HCT116 (cell line): ENCODE measurements around the gene SIN3B. TPM values are rescaled to one million over a fixed set of nuclear protein-coding genes. Genes with fewer than 3 reads are reported as not detected.

Experiments used
- ATAC-seq: fragments of 200-7000 bp; cut with Tn5 transposase; 2 replicates; pipeline ENCODE4 v1.9.1; 2020; ENCODE audit warnings: mild to moderate bottlenecking, moderate library complexity
- BruUV-seq: library from RNA; stranded (reverse); fragments of 400-500 nt; replicated peaks from 2 replicates; lab custom pipeline; 2021; lab: Mats Ljungman, UMichigan
- CTCF ChIA-PET: fragments of 300-600 bp; sonication (Branson Sonifier 250); formaldehyde crosslinking; loops from one replicate; lab custom pipeline; 2021; ENCODE audit warnings: antibody characterized with exemption; lab: Charles Lee
- POLR2A ChIA-PET: fragments of 300-600, 350-600 bp; sonication (Branson Sonifier 250); formaldehyde crosslinking; loops from one replicate; lab custom pipeline; 2021; ENCODE audit warnings: antibody characterized with exemption; lab: Charles Lee
- RAD21 ChIA-PET, 2 experiments: fragments of 300-600 bp; sonication (Branson Sonifier 250); formaldehyde crosslinking; loops; one replicate each; lab custom pipeline; 2023; ENCODE audit warnings: low total read pairs in 2 of 2; ENCODE audit not compliant: uncharacterized antibody in 2 of 2, unreplicated experiment in 2 of 2, low non-redundant PET in 1 of 2; lab: Charles Lee
- DNase-seq: peaks from one replicate; pipeline ENCODE4 v3.0.0-alpha.2; 2010; ENCODE audit warnings: low read depth, low spot score
- H2AFZ ChIP-seq: fragments of 200-600 bp; shearing (Covaris generic), sonication (generic); 2 replicates; pipeline ENCODE4 v1.6.1; 2017; ENCODE audit warnings: low read depth, mixed run types, mixed read lengths, antibody characterized with exemption, low read length; ENCODE audit not compliant: poor library complexity, severe bottlenecking
- H3K27ac ChIP-seq: 2 replicates; pipeline ENCODE4 v1.5.1; 2012; ENCODE audit warnings: low read depth, low read length
- H3K27me3 ChIP-seq: fragments of 200-600 bp; sonication (generic); 2 replicates; pipeline ENCODE4 v1.6.1; 2016; ENCODE audit warnings: mixed run types, low read length, mixed read lengths; ENCODE audit not compliant: insufficient read depth
- H3K36me3 ChIP-seq, 2 experiments: fragments of 200-500 bp in 1 of 2; fragments of 200-600 bp in 1 of 2; sonication (Bioruptor generic) in 1 of 2; sonication (generic) in 1 of 2; 2 replicates each; pipeline versions ENCODE4 v1.5.1 to v1.6.1; 2014 to 2016; ENCODE audit warnings: low read length in 2 of 2, inconsistent platforms in 1 of 2, mixed read lengths in 1 of 2, mixed run types in 1 of 2; ENCODE audit not compliant: insufficient read depth in 2 of 2, control insufficient read depth in 1 of 2
- H3K4me1 ChIP-seq, 2 experiments: fragments of 200-600 bp in 1 of 2; sonication (generic) in 1 of 2; 2 replicates each; pipeline versions ENCODE4 v1.5.1 to v1.6.1; 2012 to 2017; ENCODE audit warnings: low read length in 2 of 2, inconsistent platforms in 1 of 2, mild to moderate bottlenecking in 1 of 2, mixed read lengths in 1 of 2, mixed run types in 1 of 2, moderate library complexity in 1 of 2; ENCODE audit not compliant: insufficient read depth in 2 of 2, control insufficient read depth in 1 of 2
- H3K4me2 ChIP-seq: fragments of 200-600 bp; sonication (generic); 2 replicates; pipeline ENCODE4 v1.6.1; 2017; ENCODE audit warnings: mixed run types, low read length, mixed read lengths
- H3K4me3 ChIP-seq, 2 experiments: fragments of 200-600 bp in 1 of 2; sonication (generic) in 1 of 2; replicated peaks in 1 of 2; 2 replicates each; pipeline ENCODE4 v1.5.1; 2011 to 2016; ENCODE audit warnings: low read length in 2 of 2, control low read depth in 1 of 2, low read depth in 1 of 2, mild to moderate bottlenecking in 1 of 2, mixed read lengths in 1 of 2, mixed run types in 1 of 2
- H3K79me2 ChIP-seq: fragments of 200-600 bp; sonication (generic); 2 replicates; pipeline ENCODE4 v1.6.1; 2017; ENCODE audit warnings: mild to moderate bottlenecking, mixed run types, low read length, moderate library complexity, mixed read lengths; ENCODE audit not compliant: insufficient read depth
- H3K9ac ChIP-seq: fragments of 200-600 bp; sonication (generic); 2 replicates; pipeline ENCODE4 v1.6.1; 2016; ENCODE audit warnings: low read length, mixed read lengths
- H3K9me2 ChIP-seq: fragments of 200-600 bp; sonication (generic), shearing (Covaris generic); 2 replicates; pipeline ENCODE4 v1.6.1; 2017; ENCODE audit warnings: mixed run types, mild to moderate bottlenecking, moderate library complexity; ENCODE audit not compliant: insufficient read depth
- H3K9me3 ChIP-seq, 2 experiments: fragments of 200-500 bp in 1 of 2; fragments of 200-600 bp in 1 of 2; sonication (Bioruptor generic) in 1 of 2; sonication (generic) in 1 of 2; 2 replicates each; pipeline ENCODE4 v1.6.1; 2014 to 2017; ENCODE audit warnings: low read length in 2 of 2, mixed read lengths in 2 of 2, inconsistent platforms in 1 of 2, low read depth in 1 of 2, mild to moderate bottlenecking in 1 of 2, mixed run types in 1 of 2, moderate library complexity in 1 of 2; ENCODE audit not compliant: control insufficient read depth in 1 of 2, insufficient read depth in 1 of 2
- H4K20me1 ChIP-seq: fragments of 200-600 bp; sonication (generic), shearing (Covaris generic); 2 replicates; pipeline ENCODE4 v1.6.1; 2017; ENCODE audit warnings: mixed run types, mild to moderate bottlenecking, moderate library complexity; ENCODE audit not compliant: insufficient read depth
- CBX3 ChIP-seq: IDR thresholded peaks from 2 replicates; pipeline ENCODE4 v1.6.1; 2012; ENCODE audit warnings: low read depth
- EGR1 ChIP-seq: IDR thresholded peaks from 2 replicates; pipeline ENCODE4 v1.6.1; 2012; ENCODE audit warnings: low read depth
- ELF1 ChIP-seq: IDR thresholded peaks from 2 replicates; pipeline ENCODE4 v1.6.1; 2012; ENCODE audit warnings: low read depth, borderline replicate concordance
- FOSL1 ChIP-seq: IDR thresholded peaks from 2 replicates; pipeline ENCODE4 v1.6.1; 2012; ENCODE audit warnings: low read depth
- POLR2A ChIP-seq: IDR thresholded peaks from 2 replicates; pipeline ENCODE4 v1.7.0; 2011; ENCODE audit warnings: borderline replicate concordance; ENCODE audit not compliant: insufficient read depth, insufficient read length; ENCODE audit errors: extremely low read depth
- POLR2AphosphoS5 ChIP-seq: IDR thresholded peaks from 2 replicates; pipeline ENCODE4 v1.6.1; 2011; ENCODE audit warnings: mild to moderate bottlenecking, low read depth, low read length, moderate library complexity
- SIN3A ChIP-seq: IDR thresholded peaks from 2 replicates; pipeline ENCODE4 v1.6.1; 2012; ENCODE audit warnings: low read depth
- TCF7L2 ChIP-seq: IDR thresholded peaks from 2 replicates; pipeline ENCODE4 v1.7.0; 2011; ENCODE audit warnings: borderline replicate concordance, inconsistent platforms; ENCODE audit not compliant: insufficient read depth, insufficient read length; ENCODE audit errors: extremely low read depth
- ZFX ChIP-seq: fragments of 450-650 bp; IDR thresholded peaks from 2 replicates; pipeline ENCODE4 v1.6.1; 2017
- intact Hi-C: fragments of 100-400 bp; cut with micrococcal nuclease; formaldehyde crosslinking; loops from 2 replicates; pipeline ENCODE4 v1.10.0; 2022
- total RNA-seq: library from RNA; stranded (reverse); gene quantifications from one replicate; pipeline ENCODE4 v1.2.1, GENCODE V29; 2021; ENCODE audit not compliant: unreplicated experiment

The SIN3B gene
- total RNA-seq, 1 experiment from 2014 or later: 59.9 TPM

- Histone ChIP-seq H4K20me1 (no peaks in the 10 kb centered on the region), H2AFZ (no peak overlapping the region), H3K9me2 (no peaks in the 10 kb centered on the region), H3K27me3 (no peaks in the 10 kb centered on the region), H3K4me1 (no peaks in the 10 kb centered on the region), H3K9ac (no peak overlapping the region), H3K36me3 (peaks cover 11 to 24% of the 10 kb centered on the region in 2 experiments; a peak in 3 of 4 replicates), H3K27ac (no peak overlapping the region), H3K4me3 (no peak overlapping the region), H3K4me2 (no peak overlapping the region), H3K9me3 (no peaks in the 10 kb centered on the region), H3K79me2 (peaks cover 19% of the 10 kb centered on the region)
- intact Hi-C loops: loop anchor here (1.0 kb wide), 1 partner anchor 48 kb away; no protein-coding TSS in a partner anchor
- ChIA-PET POLR2A (no interaction called here), RAD21 (no interaction called here), CTCF (no interaction called here)
- DNase-seq (no peak), ATAC-seq (no peak)
- TF ChIP-seq FOSL1: no peak
- TF ChIP-seq TCF7L2: no peak
- TF ChIP-seq POLR2A: no peak
- no peak for TF ChIP-seq POLR2AphosphoS5
- TF ChIP-seq SIN3A: no peak
- TF ChIP-seq EGR1: no peak
- no TSS peak for BruUV-seq
These were observed 42.7 kb downstream of the SIN3B start for GRCh38 chr19:16871871-16872270.

GRCh38 chr19:16872728-16873127, 43.5 kb downstream of the SIN3B start:
- Histone ChIP-seq H3K4me2 (no peak overlapping the region), H3K4me3 (no peak overlapping the region), H3K9ac (no peak overlapping the region), H3K79me2 (peaks cover 19% of the 10 kb centered on the region), H3K4me1 (no peaks in the 10 kb centered on the region), H3K36me3 (peaks cover 6 to 21% of the 10 kb centered on the region in 2 experiments; a peak in 3 of 4 replicates), H3K9me2 (no peaks in the 10 kb centered on the region), H4K20me1 (no peaks in the 10 kb centered on the region), H3K27me3 (no peaks in the 10 kb centered on the region), H3K27ac (no peak overlapping the region), H2AFZ (no peak overlapping the region), H3K9me3 (no peaks in the 10 kb centered on the region)
- no TSS peak for BruUV-seq
- TF ChIP-seq POLR2AphosphoS5 (no peak), TCF7L2 (no peak), ZFX (no peak), ELF1 (no peak), CBX3 (no peak)
- DNase-seq: no peak
- CTCF ChIA-PET: no interaction called here
- RAD21 ChIA-PET: no interaction called here
- ATAC-seq: no peak
- POLR2A ChIA-PET: no interaction called here
- intact Hi-C loops: loop anchor here (1.0 kb wide), 1 partner anchor 48 kb away; no protein-coding TSS in a partner anchor
